ENCODE measurements around the gene REXO1. TPM values are rescaled to one million over a fixed set of nuclear protein-coding genes. Genes with fewer than 3 reads are reported as not detected.
"Not testable (repeated sequence)": the region's sequence is repeated elsewhere in the genome, so short reads cannot be mapped to it uniquely, and the experiment has no call there.

The REXO1 gene
- total RNA-seq, 1 donor = 9.0 TPM

- no peak overlapping the region for H3K4me3 ChIP-seq (ENCODE audit: low read depth, low read length)
- DNase-seq (ENCODE audit: low read depth) = no peak
- TF ChIP-seq CTCF (IDR thresholded peaks at IDR 0.05; ENCODE audit: insufficient read depth, low read length) = no peak
Observed at GRCh38 chr19:1805401-1806183, 42.7 kb downstream of the REXO1 start.

GRCh38 chr19:1804858-1805257 lies 43.4 kb downstream of the REXO1 start:
- DNase-seq (ENCODE audit: low read depth) = no peak
- H3K4me3 ChIP-seq (ENCODE audit: low read depth, low read length) = no peak overlapping the region
- no peak for TF ChIP-seq CTCF (IDR thresholded peaks at IDR 0.05; ENCODE audit: insufficient read depth, low read length)

- DNase-seq (ENCODE audit: low read depth) = no peak
- H3K4me3 ChIP-seq (ENCODE audit: low read depth, low read length) = no peak overlapping the region
- no peak for TF ChIP-seq CTCF (IDR thresholded peaks at IDR 0.05; ENCODE audit: insufficient read depth, low read length)
Observed at GRCh38 chr19:1799695-1800342, 48.5 kb downstream of the REXO1 start.

GRCh38 chr19:1797313-1797712 lies 51.0 kb downstream of the REXO1 start:
- DNase-seq (ENCODE audit: low read depth); H3K4me3 ChIP-seq (ENCODE audit: low read depth, low read length): not testable (repeated sequence)

- no peak for DNase-seq (ENCODE audit: low read depth)
- TF ChIP-seq CTCF (IDR thresholded peaks at IDR 0.05; ENCODE audit: insufficient read depth, low read length) = no peak
Observed at GRCh38 chr19:1796395-1797142, 51.7 kb downstream of the REXO1 start.

GRCh38 chr19:1794424-1795172 lies 53.7 kb downstream of the REXO1 start:
- no peak for DNase-seq (ENCODE audit: low read depth)
- no peak for TF ChIP-seq CTCF (IDR thresholded peaks at IDR 0.05; ENCODE audit: insufficient read depth, low read length)
- H3K4me3 ChIP-seq (ENCODE audit: low read depth, low read length) = no peak overlapping the region

More at GRCh38 chr19:1796395-1797142, 51.7 kb downstream of the REXO1 start:
- no peak overlapping the region for H3K4me3 ChIP-seq (ENCODE audit: low read depth, low read length)
